Vagina (tissue), 2 donors: Measurements from ENCODE around the gene COL25A1.

Source experiments
- POLR2A ChIP-seq, 2 donors: fragments of 450-650 bp; IDR thresholded peaks; one replicate each; pipeline ENCODE4 v1.6.1; 2017; ENCODE audit warnings: antibody characterized with exemption in 2 of 2, mild to moderate bottlenecking in 2 of 2, moderate library complexity in 2 of 2
- TF ChIP-seq, protein P1 (sequence below), 3 experiments: fragments of 450-650 bp in 2 of 3; fragments of 200-600 bp in 1 of 3; sonication (generic) in 1 of 3; IDR thresholded peaks; one replicate each; pipeline ENCODE4 v1.5.1; 2017 to 2019; ENCODE audit warnings: antibody characterized with exemption in 3 of 3, mild to moderate bottlenecking in 2 of 3, moderate library complexity in 2 of 3

DNA sequence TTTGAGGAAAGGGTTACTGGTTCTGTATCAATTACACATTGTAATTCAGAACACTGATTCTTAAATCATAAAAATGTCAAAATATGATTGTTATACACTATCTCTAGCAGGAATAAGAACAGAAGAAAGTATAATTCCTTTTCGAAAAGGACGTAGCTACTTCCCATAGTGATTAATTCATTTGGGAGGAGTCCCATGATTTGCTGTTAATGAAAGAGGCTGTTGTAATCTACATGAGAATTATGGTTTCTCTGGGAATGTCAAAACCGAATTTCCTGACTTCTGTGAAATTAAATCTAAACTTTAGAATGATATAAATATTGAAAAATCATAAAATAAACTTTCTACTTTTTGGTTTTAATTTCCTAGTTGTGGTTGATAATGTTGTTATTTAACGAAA, 348.5 kb downstream of the COL25A1 start:
- TF ChIP-seq, protein P1, sequence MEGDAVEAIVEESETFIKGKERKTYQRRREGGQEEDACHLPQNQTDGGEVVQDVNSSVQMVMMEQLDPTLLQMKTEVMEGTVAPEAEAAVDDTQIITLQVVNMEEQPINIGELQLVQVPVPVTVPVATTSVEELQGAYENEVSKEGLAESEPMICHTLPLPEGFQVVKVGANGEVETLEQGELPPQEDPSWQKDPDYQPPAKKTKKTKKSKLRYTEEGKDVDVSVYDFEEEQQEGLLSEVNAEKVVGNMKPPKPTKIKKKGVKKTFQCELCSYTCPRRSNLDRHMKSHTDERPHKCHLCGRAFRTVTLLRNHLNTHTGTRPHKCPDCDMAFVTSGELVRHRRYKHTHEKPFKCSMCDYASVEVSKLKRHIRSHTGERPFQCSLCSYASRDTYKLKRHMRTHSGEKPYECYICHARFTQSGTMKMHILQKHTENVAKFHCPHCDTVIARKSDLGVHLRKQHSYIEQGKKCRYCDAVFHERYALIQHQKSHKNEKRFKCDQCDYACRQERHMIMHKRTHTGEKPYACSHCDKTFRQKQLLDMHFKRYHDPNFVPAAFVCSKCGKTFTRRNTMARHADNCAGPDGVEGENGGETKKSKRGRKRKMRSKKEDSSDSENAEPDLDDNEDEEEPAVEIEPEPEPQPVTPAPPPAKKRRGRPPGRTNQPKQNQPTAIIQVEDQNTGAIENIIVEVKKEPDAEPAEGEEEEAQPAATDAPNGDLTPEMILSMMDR (IDR thresholded peaks at IDR 0.05) = no peak
- no peak for TF ChIP-seq POLR2A (IDR thresholded peaks at IDR 0.05)
